Ovary (tissue), 9 donors: Measurements from ENCODE around the gene GABPB2. TPM values are rescaled to one million over a fixed set of nuclear protein-coding genes. Genes with fewer than 3 reads are reported as not detected.

Experiments
- DNase-seq, 5 donors: peaks; one replicate each; pipeline ENCODE4 v3.0.0-alpha.2; 2019 to 2020
- H3K27ac ChIP-seq, 2 donors: fragments of 200-600 bp; one replicate each; pipeline versions ENCODE4 v1.5.1 to v1.8.0; 2019 to 2022
- H3K27me3 ChIP-seq: fragments of 200-600 bp; one replicate; pipeline ENCODE4 v1.8.0; 2022
- H3K36me3 ChIP-seq: fragments of 200-600 bp; sonication (generic); one replicate; pipeline ENCODE4 v1.5.1; 2019
- H3K4me1 ChIP-seq: one replicate; pipeline ENCODE4 v1.8.1; 2013; ENCODE audit warnings: mild to moderate bottlenecking, moderate library complexity; ENCODE audit not compliant: insufficient read depth
- H3K4me3 ChIP-seq: fragments of 200-600 bp; sonication (generic); one replicate; pipeline ENCODE4 v1.5.1; 2017
- H3K9me3 ChIP-seq, 2 donors: fragments of 200-600 bp in 1 of 2; sonication (generic) in 1 of 2; one replicate each; pipeline versions ENCODE4 v1.5.1 to v1.8.1; 2013 to 2019; ENCODE audit warnings: mild to moderate bottlenecking in 1 of 2, moderate library complexity in 1 of 2
- EP300 ChIP-seq: sonication (generic); formaldehyde crosslinking; IDR thresholded peaks from one replicate; pipeline ENCODE4 v1.6.1; 2017; ENCODE audit warnings: antibody characterized with exemption
- POLR2A ChIP-seq: fragments of 450-650 bp; IDR thresholded peaks from one replicate; pipeline ENCODE4 v1.6.1; 2017; ENCODE audit warnings: antibody characterized with exemption, mild to moderate bottlenecking, moderate library complexity
- WGBS, 3 donors: extraction: QIAGEN DNeasy Blood & Tissue Kit in 1 of 3; methylation state at CpG; one replicate each; pipeline versions ENCODE4 v1.1.5 to v1.1.7; 2013 to 2017; 5-methylcytosine and 5-hydroxymethylcytosine counted together
- intact Hi-C, 4 donors: fragments of 100-400 bp; cut with DNase I; formaldehyde crosslinking; loops; one replicate each; pipeline versions ENCODE4 v1.11.0 to v1.15.1; 2022 to 2023
- polyA plus RNA-seq, 2 donors: library from polyadenylated mRNA; stranded (reverse); fragments of 200-250 nt in 1 of 2; fragments of 350-450 nt in 1 of 2; fragmentation: Illumina TruSeq in 1 of 2; extraction: RNeasy Lipid Tissue Mini Kit (QIAGEN cat#74804) in 1 of 2; gene quantifications; one replicate each; pipeline ENCODE4 v1.2.3, GENCODE V29; 2013 to 2014
- total RNA-seq, 7 donors: library from RNA; depleted of rRNA in 2 of 7; stranded (reverse); fragments of >200 nt in 2 of 7; fragmentation: NEBNext Ultra II Directional in 3 of 7; extraction: Animal tissue kit (Norgen Biotek cat#: 25700) in 3 of 7; gene quantifications; one replicate each; pipeline versions ENCODE4 v1.1.0 to v1.2.4, GENCODE V29; 2016 to 2023
- TF ChIP-seq, protein P1 (sequence below), 3 donors: fragments of 450-650 bp in 2 of 3; fragments of 200-600 bp in 1 of 3; IDR thresholded peaks; one replicate each; pipeline versions ENCODE4 v1.5.1 to v1.8.0; 2016 to 2022; ENCODE audit warnings: antibody characterized with exemption in 3 of 3, mild to moderate bottlenecking in 1 of 3
- donor health status: DM: no; HTN: no; CAD: no; lungs with moderate emphysema.
- donor health status: DM: no; HTN: no; CAD: no.
- donor health status: Bipolar disorder and iron deficiency.
- donor health status: DM: yes; HTN: yes; CAD: no.
- donor health status: DM: no; HTN: no; CAD: no.
- donor health status: DM: yes; HTN: yes; CAD: no.

The GABPB2 gene
- total and polyA plus RNA-seq, 9 donors: 11.4 to 28.1 (median 20.6) TPM

DNA sequence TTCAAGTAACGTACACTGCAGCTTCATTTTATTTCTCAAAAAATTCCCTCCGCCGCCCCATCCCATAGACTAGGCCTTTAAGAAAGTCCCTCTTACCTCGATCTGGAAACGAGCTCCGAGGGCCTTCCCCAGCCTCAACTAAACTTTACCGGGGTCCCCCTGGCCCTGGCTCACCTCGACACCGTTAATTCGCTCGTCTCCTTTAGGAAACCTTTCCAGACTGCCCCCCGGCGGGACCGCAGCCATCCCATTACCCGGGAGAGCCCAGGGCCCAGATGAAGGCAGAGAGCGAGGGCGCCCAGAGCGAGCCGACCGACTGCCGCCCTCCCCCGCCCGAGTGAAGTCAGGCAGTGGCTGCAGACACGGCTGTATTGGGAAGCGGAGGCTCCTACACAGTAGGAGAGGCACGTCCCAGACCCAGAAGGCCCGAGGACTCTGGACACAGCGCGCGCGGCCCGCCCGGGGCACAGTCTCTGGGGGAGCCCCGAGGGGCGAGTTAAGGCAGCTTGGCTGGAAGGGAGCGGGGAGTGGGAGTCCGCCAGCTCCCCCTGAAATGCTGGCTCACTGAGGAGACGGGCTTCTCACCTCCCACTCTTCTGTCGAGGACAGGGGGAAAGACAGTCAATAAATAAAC is 61.3 kb downstream of the GABPB2 start:
- no peaks in the 10 kb centered on the region for H3K36me3 ChIP-seq
- DNase-seq: peak; percentile 52 to 73 (median 59)

DNA sequence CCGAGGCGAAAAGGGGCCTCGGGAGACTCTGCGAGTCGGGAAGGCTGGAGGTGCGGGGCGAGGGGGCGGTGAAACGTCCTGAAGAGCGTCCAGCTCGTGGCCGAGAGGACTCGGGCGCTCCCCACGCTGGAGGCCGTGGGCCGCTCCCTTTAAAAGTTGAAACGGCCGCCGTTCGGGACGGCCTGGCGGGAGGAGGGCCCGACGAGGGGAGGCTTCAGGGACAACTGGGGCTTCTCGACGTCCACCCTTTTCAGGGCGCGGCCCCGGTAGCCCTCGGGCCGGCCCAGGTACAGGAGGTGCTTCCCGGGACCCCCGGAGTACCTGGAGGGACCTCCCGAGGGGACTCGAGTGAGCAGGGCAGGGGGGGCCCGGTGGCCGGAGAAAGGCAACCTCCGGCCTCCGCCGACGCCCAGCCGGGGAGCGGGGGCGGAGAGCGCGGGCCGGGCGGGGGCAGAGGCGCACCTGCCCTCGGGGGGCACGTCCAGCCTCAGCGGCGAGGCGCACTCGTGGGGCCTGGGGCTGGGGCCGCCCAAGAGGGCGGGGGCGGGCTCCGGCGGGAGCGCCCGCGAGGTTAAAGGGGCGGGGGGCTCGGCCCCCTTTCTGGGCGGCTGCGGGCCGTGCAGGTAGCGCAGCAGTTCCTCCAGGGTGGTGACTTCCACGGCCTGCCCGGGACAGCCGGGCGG is 61.9 kb downstream of the GABPB2 start:
- TF ChIP-seq POLR2A: no peak
- TF ChIP-seq, protein P1, sequence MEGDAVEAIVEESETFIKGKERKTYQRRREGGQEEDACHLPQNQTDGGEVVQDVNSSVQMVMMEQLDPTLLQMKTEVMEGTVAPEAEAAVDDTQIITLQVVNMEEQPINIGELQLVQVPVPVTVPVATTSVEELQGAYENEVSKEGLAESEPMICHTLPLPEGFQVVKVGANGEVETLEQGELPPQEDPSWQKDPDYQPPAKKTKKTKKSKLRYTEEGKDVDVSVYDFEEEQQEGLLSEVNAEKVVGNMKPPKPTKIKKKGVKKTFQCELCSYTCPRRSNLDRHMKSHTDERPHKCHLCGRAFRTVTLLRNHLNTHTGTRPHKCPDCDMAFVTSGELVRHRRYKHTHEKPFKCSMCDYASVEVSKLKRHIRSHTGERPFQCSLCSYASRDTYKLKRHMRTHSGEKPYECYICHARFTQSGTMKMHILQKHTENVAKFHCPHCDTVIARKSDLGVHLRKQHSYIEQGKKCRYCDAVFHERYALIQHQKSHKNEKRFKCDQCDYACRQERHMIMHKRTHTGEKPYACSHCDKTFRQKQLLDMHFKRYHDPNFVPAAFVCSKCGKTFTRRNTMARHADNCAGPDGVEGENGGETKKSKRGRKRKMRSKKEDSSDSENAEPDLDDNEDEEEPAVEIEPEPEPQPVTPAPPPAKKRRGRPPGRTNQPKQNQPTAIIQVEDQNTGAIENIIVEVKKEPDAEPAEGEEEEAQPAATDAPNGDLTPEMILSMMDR (IDR thresholded peaks at IDR 0.05): no peak
- no peak for TF ChIP-seq EP300
- Histone ChIP-seq H3K27ac (peak overlapping the region; percentile 26 to 76), H3K36me3 (no peaks in the 10 kb centered on the region), H3K4me1 (no peaks in the 10 kb centered on the region), H3K27me3 (no peaks in the 10 kb centered on the region), H3K4me3 (peak overlapping the region; percentile 44), H3K9me3 (no peaks in the 10 kb centered on the region)
- WGBS, 3 donors: 23 to 37% (median 23%) methylated on average over 44 to 74 of the region's 74 CpGs
- peak in 4 of 5 donors; percentile 37 to 59 (median 39) for DNase-seq
- intact Hi-C loops: no loop called here

More for the DNA sequence above, 61.3 kb downstream of the GABPB2 start:
- H3K27ac ChIP-seq: peak overlapping the region; percentile 26 to 76
- H3K9me3 ChIP-seq: no peaks in the 10 kb centered on the region
- intact Hi-C loops: no loop called here
- TF ChIP-seq, protein P1 (IDR thresholded peaks at IDR 0.05): no peak
- no peak for TF ChIP-seq POLR2A
- no peak for TF ChIP-seq EP300
- peak overlapping the region; percentile 44 for H3K4me3 ChIP-seq
- WGBS, 3 donors: 7 to 15% (median 10%) methylated on average over 29 to 39 of the region's 39 CpGs
- no peaks in the 10 kb centered on the region for H3K4me1 ChIP-seq
- H3K27me3 ChIP-seq: no peaks in the 10 kb centered on the region

DNA sequence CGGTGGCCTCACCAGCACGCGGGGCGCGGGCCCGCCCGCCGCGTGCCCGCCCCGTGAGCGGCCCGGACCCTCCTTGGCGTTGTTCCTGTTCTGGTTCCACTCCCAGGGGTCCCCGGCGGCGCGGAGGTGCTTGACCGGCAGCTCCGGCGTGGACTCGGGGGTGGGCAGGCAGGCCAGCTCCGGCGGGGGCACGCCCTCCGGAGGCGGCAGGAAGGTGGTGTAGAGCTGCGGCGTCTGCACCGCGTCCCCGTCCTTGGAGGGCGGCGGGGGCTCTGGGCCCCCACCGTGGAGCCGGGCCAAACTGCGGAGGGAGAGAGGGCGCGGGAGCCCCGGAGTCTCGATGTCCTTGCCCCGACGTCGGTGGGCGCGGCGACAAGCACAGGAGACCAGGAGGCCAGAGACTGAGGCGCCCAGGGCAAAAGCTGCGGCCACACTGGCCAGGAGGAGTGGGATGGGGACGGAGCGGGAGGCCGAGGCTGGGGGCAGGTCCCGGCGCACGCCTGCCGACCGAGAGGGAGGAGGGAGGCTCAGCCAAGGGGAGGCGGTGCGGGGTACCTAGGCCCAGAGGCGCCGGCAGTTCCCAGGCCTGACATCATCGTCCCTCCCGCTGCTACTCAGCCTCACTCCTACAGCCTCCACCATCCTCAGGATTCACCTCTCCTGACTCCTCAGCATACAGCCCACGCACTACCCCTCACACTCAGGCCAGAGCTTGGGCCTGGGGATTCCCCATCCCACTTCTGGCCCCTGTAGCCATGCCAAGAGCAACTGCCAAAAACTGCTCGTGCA is 62.7 kb downstream of the GABPB2 start:
- peak overlapping the region; percentile 44 for H3K4me3 ChIP-seq
- H3K4me1 ChIP-seq: no peaks in the 10 kb centered on the region
- intact Hi-C loops: no loop called here
- TF ChIP-seq POLR2A: no peak
- peak overlapping the region; percentile 26 to 76 for H3K27ac ChIP-seq
- no peaks in the 10 kb centered on the region for H3K36me3 ChIP-seq
- no peaks in the 10 kb centered on the region for H3K9me3 ChIP-seq
- 34 to 39% (median 37%) methylated on average over 63 to 65 of the region's 65 CpGs for WGBS, 3 donors
- no peaks in the 10 kb centered on the region for H3K27me3 ChIP-seq
- DNase-seq: peak; percentile 58 to 84 (median 68)

DNA sequence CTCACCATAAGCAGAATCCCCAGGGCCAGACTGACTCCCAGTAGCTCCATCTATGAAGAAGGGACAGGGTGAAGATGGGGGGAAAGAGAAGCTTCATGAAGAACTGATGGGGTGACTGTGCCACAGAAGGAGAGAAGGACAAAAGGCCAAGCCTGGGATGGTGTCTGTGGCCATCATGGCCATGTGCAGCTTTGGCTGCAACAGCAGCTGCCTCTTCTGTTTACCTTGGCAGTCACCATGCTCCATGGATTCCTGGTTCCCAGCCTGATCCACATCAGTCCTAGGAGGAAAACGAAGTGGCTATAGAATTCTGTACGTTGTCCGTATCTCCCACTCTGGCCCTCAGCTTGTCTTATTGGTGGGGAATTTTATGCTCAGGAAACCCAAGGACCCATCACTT is 63.8 kb downstream of the GABPB2 start:
- DNase-seq: peak in 1 of 5 donors; percentile 26
- Histone ChIP-seq H3K36me3 (no peaks in the 10 kb centered on the region), H3K9me3 (no peaks in the 10 kb centered on the region), H3K27ac (no peak overlapping the region), H3K27me3 (no peaks in the 10 kb centered on the region), H3K4me3 (no peak overlapping the region), H3K4me1 (no peaks in the 10 kb centered on the region)
- 87 to 92% (median 88%) methylated on average over 3 of the region's 3 CpGs for WGBS, 3 donors
- intact Hi-C loops: no loop called here
- TF ChIP-seq, protein P1 (IDR thresholded peaks at IDR 0.05): no peak
- TF ChIP-seq EP300 (no peak), POLR2A (no peak)
